Measurements from ENCODE around the gene COPG2.
"Not testable (repeated sequence)": the region's sequence is repeated elsewhere in the genome, so short reads cannot be mapped to it uniquely, and the experiment has no call there.

Gene COPG2

GRCh38 chr7:130559184-130559583, 109.4 kb downstream of the COPG2 start:
- DNase-seq: no peak

GRCh38 chr7:130554481-130554880, 114.1 kb downstream of the COPG2 start:
- DNase-seq: no peak

- no peak for DNase-seq
These were observed 115.0 kb downstream of the COPG2 start for GRCh38 chr7:130553398-130554029.

GRCh38 chr7:130544356-130544755, 124.2 kb downstream of the COPG2 start:
- no peak for DNase-seq

- DNase-seq: no peak
These were observed 125.0 kb downstream of the COPG2 start for GRCh38 chr7:130543487-130544010.

GRCh38 chr7:130542297-130542696, 126.3 kb downstream of the COPG2 start:
- not testable (repeated sequence) for DNase-seq

GRCh38 chr7:130541287-130541686, 127.3 kb downstream of the COPG2 start:
- not testable (repeated sequence) for DNase-seq

GRCh38 chr7:130537894-130538293, 130.7 kb downstream of the COPG2 start:
- not testable (repeated sequence) for DNase-seq

GRCh38 chr7:130529417-130529816, 139.1 kb downstream of the COPG2 start:
- no peak for DNase-seq

GRCh38 chr7:130527752-130528355, 140.7 kb downstream of the COPG2 start:
- not testable (repeated sequence) for DNase-seq

GRCh38 chr7:130524628-130525027, 143.9 kb downstream of the COPG2 start:
- DNase-seq: no peak

GRCh38 chr7:130523519-130524125, 144.9 kb downstream of the COPG2 start:
- DNase-seq: not testable (repeated sequence)

GRCh38 chr7:130521258-130521951, 147.1 kb downstream of the COPG2 start:
- no peak for DNase-seq

- no peak for DNase-seq
These were observed 153.1 kb downstream of the COPG2 start for GRCh38 chr7:130515315-130516040.

- no peak for DNase-seq
These were observed 155.1 kb downstream of the COPG2 start for GRCh38 chr7:130513447-130513846.

GRCh38 chr7:130512038-130512437, 156.5 kb downstream of the COPG2 start:
- DNase-seq: not testable (repeated sequence)

GRCh38 chr7:130506358-130506757, 162.2 kb downstream of the COPG2 start:
- no peak for DNase-seq

- DNase-seq: no peak
These were observed 162.8 kb downstream of the COPG2 start for GRCh38 chr7:130505753-130506152.

- DNase-seq: no peak
These were observed 167.6 kb downstream of the COPG2 start for GRCh38 chr7:130500910-130501309.

- DNase-seq: no peak
These were observed 168.1 kb downstream of the COPG2 start for GRCh38 chr7:130500463-130500862.

GRCh38 chr7:130494431-130494858, 174.1 kb downstream of the COPG2 start:
- DNase-seq: no peak

GRCh38 chr7:130493275-130493873, 175.2 kb downstream of the COPG2 start:
- no peak for DNase-seq

Measured in NK-92 treated with Interleukin-12 subunit alpha and Interleukin-12 subunit beta, amount 100 ng/mL, for 24 hours (cell line).